ENCODE measurements around the gene ORC6.

ORC6 gene

DNA sequence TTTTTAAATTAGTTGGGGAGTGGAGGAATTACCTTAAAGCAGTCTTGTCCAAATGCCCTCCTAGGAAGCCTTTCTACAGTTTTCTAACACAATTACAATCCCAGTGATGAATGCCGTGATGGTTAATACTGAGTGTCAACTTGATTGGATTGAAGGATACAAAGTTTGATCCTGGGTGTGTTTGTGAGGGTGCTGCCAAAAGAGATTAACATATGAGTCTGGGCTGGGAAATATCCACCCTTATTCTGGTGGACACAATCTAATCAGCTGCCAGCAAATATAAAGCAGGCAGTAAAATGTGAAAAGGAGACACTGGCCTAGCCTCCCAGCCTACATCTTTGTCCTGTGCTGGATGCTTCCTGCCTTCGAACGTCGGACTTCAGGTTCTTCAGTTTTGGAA, 12.2 kb downstream of the ORC6 start:
- DNase-seq = no peak

DNA sequence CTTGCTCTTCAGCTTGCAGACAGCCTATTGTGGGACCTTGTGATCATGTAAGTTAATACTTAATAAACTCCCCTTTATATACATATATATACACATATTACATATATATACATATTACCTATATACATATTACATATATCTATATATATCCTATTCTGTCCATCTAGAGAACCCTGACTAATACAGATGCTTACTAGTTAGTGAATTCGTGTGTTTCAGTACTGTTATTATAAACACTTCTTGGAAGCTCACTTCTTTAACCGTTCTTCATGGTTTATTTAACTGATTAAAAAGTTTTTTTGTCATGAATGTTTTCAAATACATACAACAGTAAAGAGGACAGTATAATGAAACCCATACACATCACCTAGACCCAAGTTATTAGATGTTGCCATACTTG, 12.6 kb downstream of the ORC6 start:
- DNase-seq = no peak

DNA sequence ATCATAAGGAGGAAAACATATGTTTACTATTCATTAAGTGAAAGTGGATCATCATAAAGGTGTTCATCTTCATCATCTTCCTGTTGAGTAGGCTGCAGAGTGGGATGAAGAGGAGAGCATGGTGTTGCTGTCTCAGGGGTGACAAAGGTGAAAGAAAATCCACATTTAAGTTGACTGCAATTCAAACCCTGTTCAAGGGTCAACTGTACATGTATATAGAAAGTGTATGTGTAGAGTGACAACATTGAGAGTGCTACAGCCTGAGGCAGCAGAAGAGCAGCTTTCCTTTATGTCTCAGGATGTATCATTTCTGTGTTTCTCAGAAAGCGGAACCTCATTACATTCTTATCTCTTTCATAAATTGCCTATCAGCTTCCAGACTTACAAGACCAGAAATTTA, 17.2 kb downstream of the ORC6 start:
- DNase-seq = no peak

DNA sequence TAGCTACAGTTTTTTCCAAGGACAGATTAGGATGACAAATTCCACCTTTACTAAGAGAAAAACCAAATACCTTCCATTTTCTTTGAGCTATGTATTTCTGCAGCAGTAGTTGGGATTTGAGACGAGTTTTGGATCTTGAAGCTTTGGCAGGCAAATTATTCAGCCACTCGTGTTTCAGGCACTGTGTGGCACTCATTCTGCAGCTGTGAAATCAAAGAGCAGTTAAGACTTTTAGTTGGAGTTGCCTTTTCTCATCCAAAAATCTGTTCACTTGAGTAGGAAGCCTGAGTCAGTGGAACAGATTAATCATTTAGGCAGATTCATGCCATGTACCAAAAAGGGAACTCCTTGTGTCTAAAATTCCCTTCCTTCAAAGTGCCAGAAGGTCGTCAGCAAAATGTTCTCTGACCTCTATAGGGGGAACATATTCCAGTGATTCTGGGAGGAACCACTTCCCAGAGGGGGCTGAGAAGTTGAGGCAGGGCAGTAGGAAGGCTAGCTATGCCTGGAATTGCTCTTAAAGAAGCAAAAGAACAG, 20.1 kb downstream of the ORC6 start:
- DNase-seq = no peak

DNA sequence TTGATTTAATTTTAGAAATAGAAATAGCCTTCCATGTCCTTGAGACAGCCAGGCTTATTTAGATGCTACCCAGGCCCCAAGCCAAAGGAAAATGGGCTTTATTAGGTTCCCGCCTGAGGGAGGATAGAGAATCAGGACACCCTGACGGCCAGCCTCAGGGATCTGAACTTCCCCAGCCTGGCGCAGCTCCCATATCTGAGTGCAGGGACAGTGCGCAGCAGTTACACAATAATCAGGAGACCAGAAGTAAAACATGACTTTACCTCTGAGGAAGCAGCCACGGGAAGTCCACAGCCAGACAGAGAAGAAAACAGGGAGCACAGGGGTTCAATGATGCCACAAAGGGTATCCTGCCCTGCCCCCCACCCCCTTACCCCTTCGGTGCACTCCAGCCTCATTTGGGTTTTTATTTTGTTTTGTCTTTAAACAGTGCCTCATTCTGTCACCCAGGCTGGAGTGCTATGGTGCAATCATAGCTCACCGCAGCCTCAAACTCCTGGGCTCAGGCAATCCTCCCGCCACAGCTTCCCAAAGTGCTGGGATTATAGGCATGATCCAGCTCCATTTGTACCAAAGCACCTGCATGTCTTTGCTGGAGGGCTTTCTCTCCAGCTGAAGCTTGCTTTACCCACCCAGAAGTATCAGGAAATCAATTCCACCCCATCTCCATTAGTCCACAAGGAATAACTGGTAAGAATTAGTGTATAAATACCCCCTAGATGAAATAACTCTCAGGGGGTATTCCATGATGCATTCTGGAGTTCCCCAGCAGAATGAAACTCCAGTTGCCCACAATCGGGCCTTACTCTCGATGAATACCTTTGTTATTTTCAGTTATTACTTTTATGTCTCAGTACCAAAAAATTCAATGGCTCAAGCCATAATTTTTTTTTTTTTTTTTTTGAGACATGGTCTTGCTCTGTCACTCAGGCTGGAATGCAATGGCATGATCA, 21.9 kb downstream of the ORC6 start:
- no peak for DNase-seq

DNA sequence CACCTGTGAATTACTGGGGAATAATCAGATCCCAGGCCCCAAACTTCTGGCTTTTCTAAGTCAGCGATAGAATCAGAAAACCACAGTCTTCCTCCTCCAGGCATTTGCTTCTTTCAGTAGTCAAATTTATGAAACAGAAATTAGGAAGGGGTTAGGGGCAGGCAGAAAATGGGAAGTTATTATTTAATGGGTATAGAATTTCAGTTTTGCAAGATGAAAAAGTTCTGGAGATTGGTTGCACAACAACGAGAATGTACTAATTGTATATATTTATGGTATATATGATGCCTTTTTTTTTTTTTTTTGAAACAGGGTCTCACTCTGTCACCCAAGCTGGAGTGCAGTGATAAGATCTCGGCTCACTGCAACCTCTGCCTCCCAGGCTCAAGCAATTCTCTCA, 23.5 kb downstream of the ORC6 start:
- DNase-seq = no peak

DNA sequence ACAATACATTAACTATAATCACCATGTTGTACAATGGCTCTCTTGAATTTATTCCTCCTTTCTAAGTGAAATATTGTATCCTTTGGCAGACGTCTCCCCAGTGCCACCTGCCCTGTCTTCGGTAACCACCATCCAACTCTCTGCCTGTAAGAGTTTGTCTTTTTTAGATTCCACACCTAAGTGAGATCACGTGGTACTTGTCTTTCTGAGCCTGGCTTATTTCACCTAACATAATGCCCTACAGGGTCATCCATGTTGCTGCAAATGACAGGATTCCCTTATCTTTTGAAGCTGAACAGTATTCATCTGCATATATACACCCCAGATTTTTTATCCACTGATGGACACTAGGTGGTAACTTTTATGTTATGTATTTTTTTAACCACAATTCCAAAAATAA, 24.2 kb downstream of the ORC6 start:
- no peak for DNase-seq

DNA sequence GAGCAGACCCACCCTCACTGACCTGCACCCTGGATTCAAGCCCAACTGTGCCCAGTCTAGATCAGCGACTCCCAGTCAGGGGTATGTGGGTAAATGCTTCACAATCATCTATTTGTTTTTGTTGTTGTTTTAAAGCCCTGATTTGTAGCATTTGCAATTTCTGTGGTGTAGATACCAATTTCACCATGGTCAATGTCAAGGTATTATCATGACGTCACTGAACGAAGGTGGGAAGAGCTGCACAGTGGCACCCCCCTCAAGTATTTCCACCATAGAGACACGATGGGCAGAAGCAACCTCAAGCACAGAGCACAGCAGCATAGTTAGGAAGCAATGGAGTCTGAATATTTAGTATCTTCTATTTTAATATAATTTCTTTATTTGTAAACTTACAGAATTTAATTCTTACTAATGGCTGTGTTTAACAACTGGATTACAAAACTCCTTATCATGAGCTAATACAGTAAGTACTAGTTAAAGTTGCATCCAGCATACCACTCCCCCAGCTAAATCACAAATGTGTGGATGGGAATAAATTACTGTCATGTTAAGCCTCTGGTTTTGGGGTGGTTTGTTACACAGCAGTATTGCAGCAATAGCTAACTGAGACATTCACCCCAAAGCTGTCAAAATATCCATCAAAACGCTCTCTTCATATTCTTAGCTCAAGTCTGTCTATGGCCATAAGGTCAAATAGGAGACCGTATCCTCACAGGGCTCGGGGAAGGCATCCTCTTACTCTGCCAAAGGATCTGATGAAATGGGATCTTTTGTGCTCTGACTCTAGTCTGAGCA, 25.5 kb downstream of the ORC6 start:
- DNase-seq = no peak

DNA sequence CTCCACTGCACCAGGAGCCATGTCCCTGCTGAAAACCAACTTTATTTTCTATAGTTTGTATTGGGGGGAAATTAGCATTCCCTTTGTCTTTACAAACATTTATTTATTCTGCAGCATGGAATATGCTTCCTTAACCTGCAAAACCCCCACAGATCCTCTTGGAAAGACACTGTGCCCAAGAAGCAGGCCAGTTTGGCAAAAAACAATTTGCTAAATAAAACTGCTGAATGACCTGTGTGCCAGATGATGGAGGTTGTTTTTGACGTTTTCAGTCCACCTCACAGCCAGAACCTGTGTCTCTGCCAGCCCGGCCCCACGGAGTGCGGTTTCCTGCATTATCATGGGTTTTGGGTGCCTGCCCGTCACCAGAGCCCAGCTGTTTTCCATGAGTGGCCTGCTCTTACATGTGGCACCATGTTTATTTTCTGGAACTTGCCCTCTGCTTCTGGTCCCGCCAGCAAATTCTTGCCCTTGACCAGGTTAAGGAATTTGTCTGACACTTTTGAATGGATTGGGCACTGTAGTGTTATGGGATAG, 26.4 kb downstream of the ORC6 start:
- no peak for DNase-seq

DNA sequence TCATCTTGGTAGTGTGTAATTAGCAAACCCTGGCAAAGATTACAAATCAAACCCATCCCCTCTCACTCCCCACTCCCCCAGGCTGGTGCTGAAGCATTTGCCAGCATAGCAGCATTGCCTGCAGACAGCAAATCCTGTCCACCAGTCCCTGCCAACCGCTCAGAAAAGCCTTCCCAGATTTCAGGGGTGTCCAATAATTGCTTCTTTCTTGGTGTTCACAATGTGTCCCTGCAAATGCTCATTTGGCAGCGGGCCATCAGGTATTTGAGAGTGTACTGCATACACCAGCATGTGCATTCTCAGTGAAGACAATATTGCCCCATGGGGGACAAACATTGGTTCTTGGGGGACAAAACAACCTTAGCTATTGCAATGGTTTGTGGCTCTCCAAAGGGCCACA, 28.2 kb downstream of the ORC6 start:
- DNase-seq = no peak

DNA sequence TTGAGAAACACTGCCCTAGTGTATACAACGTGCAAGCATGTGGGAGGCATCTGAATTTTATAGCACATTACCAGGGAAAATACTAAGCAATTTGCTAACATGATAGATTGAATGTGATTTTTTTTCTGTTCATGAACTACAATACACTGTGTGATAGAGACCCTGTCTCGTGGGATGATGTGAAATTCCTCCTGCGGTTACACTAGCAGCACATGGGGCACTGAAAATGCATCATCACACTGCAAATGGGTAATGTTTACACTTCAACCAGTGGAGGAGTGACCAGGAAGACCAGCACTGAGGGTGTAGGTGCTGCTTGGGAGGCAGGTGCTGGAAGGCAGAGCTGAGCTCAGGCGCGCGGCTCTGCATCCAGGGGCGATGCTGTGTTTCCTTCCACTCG, 28.8 kb downstream of the ORC6 start:
- DNase-seq = no peak

DNA sequence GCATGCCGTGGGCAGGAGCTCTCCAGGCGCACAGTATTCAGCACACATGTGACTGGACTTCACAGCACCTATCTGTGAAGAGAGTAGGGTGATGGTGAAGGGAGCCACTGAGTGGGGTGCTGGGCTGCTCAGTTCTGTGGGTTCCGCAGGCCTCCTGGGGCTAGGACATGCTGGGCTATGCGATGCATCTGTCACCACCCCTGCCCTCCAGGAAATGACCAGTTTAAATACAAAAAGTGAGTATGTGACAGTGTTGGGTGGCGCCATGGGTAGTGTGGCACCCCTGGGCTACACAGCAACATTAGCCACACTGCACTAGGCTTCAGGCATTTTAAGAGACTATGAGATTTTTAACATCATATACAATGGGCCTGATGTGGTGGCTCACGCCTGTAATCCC, 30.1 kb downstream of the ORC6 start:
- no peak for DNase-seq

DNA sequence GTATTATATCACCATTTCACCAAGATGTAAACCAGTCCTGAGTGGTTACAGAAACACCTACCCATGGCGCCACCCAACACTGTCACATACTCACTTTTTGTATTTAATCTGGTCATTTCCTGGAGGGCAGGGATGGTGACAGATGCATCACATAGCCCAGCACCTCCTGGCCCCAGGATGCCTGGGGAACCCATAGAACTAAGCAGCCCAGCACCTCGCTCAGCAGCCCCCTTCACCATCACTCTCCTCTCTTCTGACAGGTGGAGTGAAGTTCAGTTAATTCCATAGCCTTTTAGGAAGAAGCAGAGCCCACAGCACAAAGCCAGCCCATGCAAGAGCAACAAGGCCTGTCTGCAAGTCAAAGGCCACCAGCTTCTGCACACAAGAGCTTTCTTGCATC, 31.2 kb downstream of the ORC6 start:
- DNase-seq = no peak

DNA sequence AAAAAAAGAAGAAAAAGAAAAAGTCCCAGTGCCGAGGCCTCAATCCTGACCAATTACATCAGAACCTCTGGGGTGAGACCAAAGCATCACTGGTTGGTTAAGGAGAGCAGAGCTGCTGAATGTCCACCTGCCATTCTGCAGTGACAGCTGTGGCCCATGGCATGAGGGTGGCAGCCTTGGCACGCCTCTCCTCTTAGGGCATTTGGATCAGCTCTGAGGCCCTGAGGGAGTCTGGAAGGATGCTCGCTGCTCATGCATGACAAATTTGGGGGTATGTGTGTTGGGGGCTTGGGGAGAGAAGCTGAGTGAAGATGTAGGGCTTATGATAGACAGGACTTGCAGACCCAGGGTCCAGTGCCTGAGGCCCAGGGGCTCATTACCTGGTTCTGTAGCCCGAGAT, 32.4 kb downstream of the ORC6 start:
- DNase-seq = no peak

DNA sequence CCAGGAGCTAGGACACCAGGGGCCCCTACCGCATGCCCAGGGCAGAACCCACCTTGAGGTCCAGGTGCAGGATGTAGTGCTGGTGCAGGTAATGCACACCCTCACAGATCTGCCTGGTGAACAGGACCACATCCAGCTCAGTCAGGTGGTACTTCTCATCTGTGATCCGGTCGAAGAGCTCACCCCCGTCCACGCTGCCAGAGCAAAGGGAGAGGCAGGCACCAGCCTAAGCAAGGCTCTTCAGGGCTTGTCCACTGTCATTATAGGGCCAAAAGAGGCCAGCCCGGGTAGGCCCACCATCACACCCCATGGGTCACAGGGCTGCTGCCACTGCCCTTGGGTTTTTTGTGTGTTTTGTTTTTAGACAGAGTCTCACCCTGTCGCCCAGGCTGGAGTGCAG, 37.7 kb downstream of the ORC6 start:
- no peak for DNase-seq

DNA sequence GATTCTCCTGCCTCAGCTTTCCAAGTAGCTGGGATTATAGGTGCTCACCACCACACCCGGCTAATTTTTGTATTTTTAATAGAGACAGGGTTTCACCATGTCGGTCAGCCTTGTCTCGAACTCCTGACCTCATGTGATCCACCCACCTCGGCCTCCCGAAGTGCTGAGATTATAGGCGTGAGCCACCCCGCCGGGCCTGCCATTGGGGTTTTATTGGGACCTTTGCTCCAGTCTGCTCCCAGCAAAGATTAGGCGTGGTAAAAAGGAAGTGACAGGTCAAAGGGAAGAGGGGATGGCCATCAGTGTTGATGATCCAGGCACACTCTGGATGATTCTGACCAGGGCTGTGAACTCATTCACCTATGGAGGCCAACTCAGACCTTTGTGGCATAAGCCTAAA, 38.2 kb downstream of the ORC6 start:
- DNase-seq = no peak

DNA sequence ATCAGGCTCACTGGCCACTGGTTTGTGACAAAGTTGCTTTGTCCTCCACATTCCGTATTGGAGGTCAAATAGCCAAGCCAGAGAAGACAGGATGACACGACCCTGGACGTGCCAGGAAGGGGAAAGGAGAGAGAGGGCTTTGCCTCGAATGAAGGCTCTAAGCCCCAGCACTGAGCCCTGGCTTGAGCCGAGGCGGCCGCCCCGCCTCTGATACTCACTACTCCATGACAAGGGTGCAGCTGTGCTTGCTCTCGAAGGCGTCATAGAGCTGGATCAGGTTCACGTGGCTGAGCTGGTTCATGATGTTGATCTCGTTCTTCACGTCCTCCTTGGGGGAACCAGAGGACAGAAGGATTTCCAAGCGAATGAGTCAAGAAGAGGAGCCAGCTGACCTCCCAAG, 39.3 kb downstream of the ORC6 start:
- DNase-seq = no peak

DNA sequence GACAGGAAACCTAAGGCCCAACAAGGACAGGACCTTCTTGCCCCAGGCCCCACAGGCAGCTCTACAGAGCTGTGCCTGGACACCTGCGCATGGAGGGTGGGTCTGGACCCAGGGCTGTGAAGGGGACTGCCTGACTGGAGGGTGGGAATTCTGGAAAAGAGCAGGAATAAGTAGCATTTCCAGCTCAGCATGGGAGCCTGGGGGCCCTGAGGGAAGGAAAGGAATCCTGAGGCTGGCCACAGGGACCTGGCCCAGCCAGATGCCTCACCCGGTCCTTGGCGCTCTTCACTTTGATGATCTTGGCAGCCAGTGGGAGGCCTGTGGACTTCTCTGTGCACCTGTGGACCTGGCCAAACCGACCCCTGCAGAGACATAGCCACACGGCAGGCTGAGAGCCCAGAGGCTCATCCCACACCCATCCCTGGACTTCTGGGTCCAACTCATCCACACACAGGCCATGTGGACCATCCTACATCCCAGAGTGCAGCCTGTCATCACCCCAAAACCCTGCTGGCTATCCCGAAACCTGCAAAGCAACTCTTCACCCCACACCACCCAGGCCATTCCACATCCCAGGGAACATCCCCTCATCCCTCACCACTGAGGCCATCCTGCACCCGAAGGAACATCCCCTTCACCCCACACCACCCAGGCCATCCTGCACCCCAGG, 40.0 kb downstream of the ORC6 start:
- no peak for DNase-seq

DNA sequence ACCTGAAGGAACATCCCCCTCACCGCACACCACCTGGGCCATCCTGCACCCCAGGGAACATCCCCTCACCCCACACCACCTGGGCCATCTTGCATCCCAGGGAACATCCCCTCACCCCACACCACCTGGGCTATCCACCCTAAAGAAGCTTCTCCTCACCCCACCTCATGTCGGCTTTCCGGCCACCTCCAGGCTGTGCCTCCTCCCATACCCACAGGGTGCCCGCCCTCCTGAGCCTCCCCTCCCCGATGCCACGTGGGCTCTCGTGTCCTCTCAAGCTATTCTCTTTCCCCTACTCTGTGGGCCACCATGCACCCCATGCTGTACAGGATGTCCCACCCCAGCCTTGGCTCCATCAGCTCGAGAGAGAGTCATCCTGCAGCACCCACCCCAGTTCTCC, 40.7 kb downstream of the ORC6 start:
- no peak for DNase-seq

DNA sequence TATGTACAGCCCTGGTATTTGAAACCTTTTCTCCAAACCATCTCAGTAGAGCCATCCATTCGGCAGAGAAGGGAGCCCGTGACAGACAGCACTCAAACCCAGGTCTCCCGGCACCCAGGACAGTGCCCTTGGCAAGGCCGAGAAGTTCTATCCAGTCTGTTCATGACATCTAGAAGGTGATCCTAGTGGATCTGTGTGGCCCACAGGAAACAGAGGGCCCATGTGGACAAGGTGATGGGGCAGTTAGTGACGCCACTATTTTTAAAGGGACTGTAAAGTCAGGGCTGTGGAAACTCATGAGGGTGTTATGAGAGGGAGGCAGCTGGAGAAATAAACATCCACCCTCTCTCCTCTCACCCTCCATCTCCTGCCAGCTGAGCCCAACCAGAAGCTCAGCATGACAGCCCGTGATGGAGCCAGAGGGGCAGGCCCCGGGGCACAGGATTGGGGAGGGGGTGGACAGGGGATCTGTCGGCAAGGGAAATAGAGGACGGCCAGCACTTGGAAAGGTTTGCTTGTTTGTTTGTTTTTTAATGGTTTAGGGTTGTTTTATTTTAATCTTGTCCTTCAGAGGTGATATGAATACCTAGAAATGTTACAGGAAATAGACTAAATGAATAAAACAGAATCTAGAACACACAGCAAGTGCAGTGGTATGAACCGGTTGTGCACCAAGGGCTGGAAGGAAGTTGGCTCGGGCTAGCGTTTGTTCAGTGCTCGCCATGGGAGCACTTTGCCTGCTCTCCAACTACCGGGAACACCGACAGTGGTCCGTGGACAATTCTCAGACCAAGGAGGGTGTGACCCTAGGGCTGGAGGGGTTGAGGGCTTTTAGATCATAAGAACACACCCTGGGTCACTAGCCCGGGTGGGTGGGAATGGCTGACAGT, 41.6 kb downstream of the ORC6 start:
- no peak for DNase-seq

DNA sequence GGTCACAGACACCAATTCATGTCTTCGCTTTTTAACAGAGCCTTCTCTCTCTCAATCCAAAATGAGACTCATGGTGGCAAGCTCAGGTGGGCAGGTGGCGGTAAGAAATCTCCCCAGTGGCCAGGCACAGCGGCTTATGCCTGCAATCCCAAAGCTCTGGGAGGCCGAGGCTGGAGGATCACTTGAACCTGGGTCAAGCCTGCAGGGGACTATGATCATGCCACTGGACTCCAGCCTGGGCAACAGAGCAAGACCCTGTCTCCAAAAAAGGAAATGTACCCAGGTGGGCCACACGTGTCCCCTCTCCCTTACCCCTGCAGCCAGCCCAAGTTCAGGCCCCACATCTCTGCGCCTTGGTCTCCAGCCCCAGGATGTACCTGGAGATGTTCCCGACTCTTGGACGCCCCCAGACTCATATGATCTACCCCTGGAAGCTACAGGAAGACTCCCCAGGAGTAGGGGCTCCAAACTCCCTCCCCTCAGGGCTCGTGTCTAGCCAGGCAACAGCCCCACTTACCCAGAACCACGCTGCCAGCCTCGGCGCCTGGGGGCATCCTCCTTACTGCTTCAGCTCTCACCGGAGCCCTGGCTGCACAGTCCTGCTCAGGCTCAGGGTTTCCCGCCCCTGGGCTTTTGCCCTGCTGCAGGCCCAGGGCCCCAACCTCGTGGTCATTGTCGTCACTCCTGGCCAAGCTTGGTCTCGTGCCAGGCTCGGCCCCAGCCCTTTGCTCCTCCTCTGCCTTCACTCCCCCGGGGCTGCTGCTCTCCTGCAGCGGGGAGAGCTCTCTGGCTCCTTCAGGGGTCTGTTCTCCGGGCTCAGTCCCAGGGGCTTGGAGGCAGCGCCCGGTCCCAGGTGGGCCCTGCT, 42.5 kb downstream of the ORC6 start:
- DNase-seq = no peak

Data from stimulated activated CD4-positive, alpha-beta T cell treated with anti-CD3 and anti-CD28 coated beads, Interleukin-4, amount 100 ng/mL, for 4 hours (primary cell).